SK-N-SH (cell line): ENCODE results near the gene ADAMTS17. TPM values are rescaled to one million over a fixed set of nuclear protein-coding genes. Genes with fewer than 3 reads are reported as not detected.

Source experiments
- CTCF ChIA-PET: fragments of 300-600, 350-600 bp; formaldehyde crosslinking; extraction: SDS; loops from one replicate; lab custom pipeline; 2021; lab: Yijun Ruan, JAX
- POLR2A ChIA-PET: fragments of 350-600 bp; sonication (Branson Sonifier 250); formaldehyde crosslinking; extraction: SDS; loops from one replicate; lab custom pipeline; 2020; ENCODE audit warnings: antibody characterized with exemption, inconsistent platforms; lab: Yijun Ruan, JAX
- DNase-seq: peaks from one replicate; pipeline ENCODE4 v3.0.0; 2012
- H2AFZ ChIP-seq: fragments of 200-600 bp; sonication (generic); 2 replicates; pipeline ENCODE4 v1.8.1; 2016; ENCODE audit warnings: antibody characterized with exemption, mild to moderate bottlenecking, low read depth
- H3F3A ChIP-seq: fragments of 200-600 bp; sonication (generic); replicated peaks from 2 replicates; pipeline ENCODE3; 2016; ENCODE audit warnings: antibody characterized with exemption, mild to moderate bottlenecking; ENCODE audit not compliant: insufficient read depth
- H3K27ac ChIP-seq, 2 experiments: fragments of 200-500 bp in 1 of 2; fragments of 200-600 bp in 1 of 2; sonication (Bioruptor generic) in 1 of 2; sonication (generic), shearing (Covaris generic) in 1 of 2; 2 replicates each; pipeline versions ENCODE4 v1.5.1 to v1.6.1; 2014 to 2016; ENCODE audit warnings: low read depth in 2 of 2, inconsistent platforms in 1 of 2, low read length in 1 of 2, mild to moderate bottlenecking in 1 of 2, mixed read lengths in 1 of 2
- H3K27me3 ChIP-seq: fragments of 200-600 bp; sonication (generic), shearing (Covaris generic); 2 replicates; pipeline ENCODE4 v1.6.1; 2016; ENCODE audit warnings: mixed run types; ENCODE audit not compliant: insufficient read depth
- H3K36me3 ChIP-seq, 2 experiments: fragments of 200-500 bp in 1 of 2; fragments of 200-600 bp in 1 of 2; sonication (Bioruptor generic) in 1 of 2; sonication (generic) in 1 of 2; replicated peaks in 1 of 2; 2 replicates each; pipeline versions ENCODE3 to v1.5.1; 2014 to 2016; ENCODE audit warnings: low read length in 1 of 2, mild to moderate bottlenecking in 1 of 2; ENCODE audit not compliant: insufficient read depth in 2 of 2, control insufficient read depth in 1 of 2
- H3K4me1 ChIP-seq, 2 experiments: fragments of 200-500 bp in 1 of 2; fragments of 200-600 bp in 1 of 2; sonication (Bioruptor generic) in 1 of 2; sonication (generic), shearing (Covaris generic) in 1 of 2; 2 replicates each; pipeline versions ENCODE4 v1.5.1 to v1.6.1; 2014 to 2016; ENCODE audit warnings: low read depth in 1 of 2, low read length in 1 of 2, mixed run types in 1 of 2; ENCODE audit not compliant: insufficient read depth in 2 of 2, control insufficient read depth in 1 of 2
- H3K4me2 ChIP-seq: fragments of 200-600 bp; sonication (generic), shearing (Covaris generic); 2 replicates; pipeline ENCODE4 v1.6.1; 2017; ENCODE audit warnings: mixed run types
- H3K4me3 ChIP-seq, 2 experiments: fragments of 200-500 bp in 1 of 2; fragments of 200-600 bp in 1 of 2; sonication (Bioruptor generic) in 1 of 2; sonication (generic), shearing (Covaris generic) in 1 of 2; 2 replicates each; pipeline versions ENCODE4 v1.5.1 to v1.8.1; 2014 to 2016; ENCODE audit warnings: low read depth in 2 of 2, inconsistent platforms in 1 of 2, low read length in 1 of 2, mild to moderate bottlenecking in 1 of 2, mixed read lengths in 1 of 2, moderate library complexity in 1 of 2
- H3K79me2 ChIP-seq: fragments of 200-600 bp; sonication (generic); 2 replicates; pipeline ENCODE4 v1.8.1; 2017; ENCODE audit warnings: mild to moderate bottlenecking; ENCODE audit not compliant: insufficient read depth
- H3K9ac ChIP-seq: fragments of 200-600 bp; sonication (generic); 2 replicates; pipeline ENCODE4 v1.6.1; 2017; ENCODE audit warnings: mixed run types
- H3K9me2 ChIP-seq: fragments of 200-600 bp; sonication (generic); 2 replicates; pipeline ENCODE4 v1.6.1; 2017; ENCODE audit warnings: mixed run types
- H3K9me3 ChIP-seq: fragments of 200-600 bp; sonication (generic); 2 replicates; pipeline ENCODE4 v1.6.1; 2017; ENCODE audit warnings: mixed run types, mild to moderate bottlenecking, moderate library complexity
- H4K20me1 ChIP-seq: fragments of 200-600 bp; sonication (generic); 2 replicates; pipeline ENCODE4 v1.6.1; 2017; ENCODE audit warnings: mild to moderate bottlenecking, mixed run types; ENCODE audit not compliant: insufficient read depth
- CHD2 ChIP-seq: fragments of 150-350 bp; IDR thresholded peaks from 2 replicates; pipeline ENCODE4 v1.6.1; 2018; ENCODE audit warnings: low read length; ENCODE audit not compliant: partially characterized antibody
- CTCF ChIP-seq: fragments of 200-600 bp; sonication (generic); IDR thresholded peaks from 2 replicates; pipeline ENCODE4 v1.6.1; 2017; ENCODE audit warnings: antibody characterized with exemption, mild to moderate bottlenecking, moderate library complexity
- FOXJ3 ChIP-seq: sonication (generic); formaldehyde crosslinking; IDR thresholded peaks from 2 replicates; pipeline ENCODE4 v1.5.1; 2020; ENCODE audit warnings: mild to moderate bottlenecking, missing genetic modification reagents
- FOXM1 ChIP-seq: IDR thresholded peaks from 2 replicates; pipeline ENCODE4 v1.4.0; 2012; ENCODE audit warnings: low read depth, mild to moderate bottlenecking
- GABPA ChIP-seq: IDR thresholded peaks from 2 replicates; pipeline ENCODE4 v1.4.0; 2012; ENCODE audit warnings: low read depth, mild to moderate bottlenecking
- JUND ChIP-seq: IDR thresholded peaks from 2 replicates; pipeline ENCODE4 v1.4.0; 2012
- MAX ChIP-seq: IDR thresholded peaks from 2 replicates; pipeline ENCODE4 v1.4.0; 2012; ENCODE audit warnings: low read depth
- PBX3 ChIP-seq: IDR thresholded peaks from 2 replicates; pipeline ENCODE4; 2012
- RXRA ChIP-seq: IDR thresholded peaks from 2 replicates; pipeline ENCODE4 v1.4.0; 2012; ENCODE audit warnings: low read depth, mild to moderate bottlenecking, borderline replicate concordance
- SIN3A ChIP-seq: IDR thresholded peaks from 2 replicates; pipeline ENCODE4 v1.6.1; 2012; ENCODE audit warnings: low read depth, mild to moderate bottlenecking, low read length, moderate library complexity, borderline replicate concordance
- SMC3 ChIP-seq: IDR thresholded peaks from 2 replicates; pipeline ENCODE4 v1.6.1; 2012; ENCODE audit warnings: low read depth, low read length, improper control_type of control experiment
- USF2 ChIP-seq: fragments of 150-350 bp; IDR thresholded peaks from 2 replicates; pipeline ENCODE4 v1.6.1; 2017; ENCODE audit warnings: antibody characterized with exemption, low read length, low read depth, borderline replicate concordance
- WGBS: methylation state at CpG from one replicate; pipeline ENCODE4 v1.1.6; 2017; ENCODE audit warnings: low lambda C conversion rate; 5-methylcytosine and 5-hydroxymethylcytosine counted together
- polyA plus RNA-seq, 3 experiments: library from polyadenylated mRNA; depleted of rRNA; stranded (reverse); fragments of >200 nt; gene quantifications; 2 replicates each; pipeline ENCODE4 v1.2.3, GENCODE V29; 2012

ADAMTS17 gene
- polyA plus RNA-seq, 1 of the 3 experiments (the other 2 are of a cell fraction): not detected

- TF ChIP-seq RXRA: no peak
These were observed 232.2 kb downstream of the ADAMTS17 start (continued) for GRCh38 chr15:100109486-100110035.

- Histone ChIP-seq H3K36me3 (no peaks in the 10 kb centered on the region), H3K27ac (no peak overlapping the region), H4K20me1 (no peaks in the 10 kb centered on the region), H3K79me2 (no peaks in the 10 kb centered on the region), H3F3A (no peaks in the 10 kb centered on the region), H3K9me3 (no peaks in the 10 kb centered on the region), H3K9ac (no peak overlapping the region), H3K4me2 (no peak overlapping the region), H3K4me1 (peaks cover 0 to 36% of the 10 kb centered on the region in 2 experiments; a peak in 1 of 4 replicates), H3K27me3 (no peaks in the 10 kb centered on the region), H3K9me2 (no peaks in the 10 kb centered on the region), H3K4me3 (no peak overlapping the region), H2AFZ (no peak overlapping the region)
- no peak for TF ChIP-seq FOXJ3 (CRISPR knock-in tag)
- ChIA-PET POLR2A (no interaction called here), CTCF (interaction anchor here (0.6 to 6.6 kb wide), 2 partner anchors 229 to 654 kb away, joined by 4 to 50 read pairs; no protein-coding TSS in a partner anchor)
- WGBS: 74% methylated on average over 14 of the region's 15 CpGs
- DNase-seq: no peak
These were observed 232.9 kb downstream of the ADAMTS17 start for GRCh38 chr15:100108846-100109245.

- TF ChIP-seq PBX3: no peak
- TF ChIP-seq JUND: no peak
- TF ChIP-seq SMC3: no peak
- TF ChIP-seq MAX: no peak
- TF ChIP-seq FOXM1: no peak
- TF ChIP-seq CHD2: no peak
- TF ChIP-seq USF2: no peak
- no peak for TF ChIP-seq CTCF
- TF ChIP-seq GABPA: no peak
- no peak for TF ChIP-seq SIN3A
- Histone ChIP-seq H3K27ac (no peak overlapping the region), H2AFZ (no peak overlapping the region), H3K9me2 (no peaks in the 10 kb centered on the region), H3K79me2 (no peaks in the 10 kb centered on the region), H3K9ac (no peak overlapping the region), H3K4me1 (peaks cover 0 to 36% of the 10 kb centered on the region in 2 experiments; a peak in 1 of 4 replicates), H3K4me3 (no peak overlapping the region), H4K20me1 (no peaks in the 10 kb centered on the region), H3K27me3 (no peaks in the 10 kb centered on the region), H3K9me3 (no peaks in the 10 kb centered on the region), H3K36me3 (no peaks in the 10 kb centered on the region), H3K4me2 (no peak overlapping the region), H3F3A (no peaks in the 10 kb centered on the region)
- ChIA-PET CTCF (interaction anchor here (0.6 to 6.6 kb wide), 2 partner anchors 230 to 655 kb away, joined by 4 to 50 read pairs; no protein-coding TSS in a partner anchor), POLR2A (no interaction called here)
- DNase-seq: no peak
- 58% methylated on average over 7 of the region's 8 CpGs for WGBS
These were observed 233.4 kb downstream of the ADAMTS17 start for GRCh38 chr15:100108346-100108745.
